ENCODE measurements around the gene PROKR1.

PROKR1 gene

DNA sequence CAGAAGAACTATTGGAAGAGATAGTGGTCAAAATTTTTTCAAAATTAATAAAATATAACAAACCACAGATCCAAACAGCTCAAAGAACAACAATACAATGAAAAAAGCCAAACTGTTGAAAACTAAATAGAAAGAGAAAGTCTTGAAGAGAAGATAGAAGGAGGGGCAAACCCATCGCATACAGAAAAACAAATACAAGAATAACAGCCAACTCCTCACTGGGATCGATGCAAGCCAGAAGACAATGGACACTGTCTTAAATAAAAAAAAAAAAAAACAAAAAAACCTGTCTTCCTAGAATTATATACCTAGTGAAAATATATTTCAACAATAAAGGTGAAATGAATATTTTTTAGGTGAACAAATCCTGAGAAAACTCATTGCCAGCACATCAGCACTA is 57.2 kb downstream of the PROKR1 start:
- no peak for DNase-seq

DNA sequence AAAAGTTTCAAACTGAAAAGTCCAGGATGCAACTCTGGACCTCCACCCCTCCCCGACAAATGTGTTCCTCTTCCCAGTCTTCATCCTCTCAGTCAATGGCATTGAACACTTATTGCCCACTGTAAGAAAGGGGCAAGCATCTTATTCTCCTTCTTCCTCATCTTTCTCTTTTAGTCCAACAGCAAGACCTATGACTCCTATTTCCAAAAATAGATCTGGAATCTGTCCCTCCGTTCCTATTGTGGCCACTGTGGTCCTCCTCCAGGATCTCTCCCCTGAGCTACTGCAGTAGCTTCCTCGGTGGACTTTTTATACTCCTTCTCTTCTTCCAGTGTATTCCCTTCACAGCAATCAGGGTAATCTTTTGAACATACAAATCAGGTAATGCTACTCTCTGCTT is 63.3 kb downstream of the PROKR1 start:
- no peak for DNase-seq
